Measurements from ENCODE around the gene OR11A1. TPM values are rescaled to one million over a fixed set of nuclear protein-coding genes. Genes with fewer than 3 reads are reported as not detected.

The OR11A1 gene
- total and polyA plus RNA-seq, 2 experiments from 2014 or later, result not detected

- TF ChIP-seq POLR2AphosphoS5 (IDR thresholded peaks at IDR 0.05; ENCODE audit: low read depth), result no peak
- TF ChIP-seq CREB1 (CRISPR knock-in tag; IDR thresholded peaks at IDR 0.05; ENCODE audit: low read depth), result no peak
- TF ChIP-seq ZNF114 (CRISPR knock-in tag; IDR thresholded peaks at IDR 0.05), result no peak
- no peak for TF ChIP-seq JUNB (IDR thresholded peaks at IDR 0.05; ENCODE audit: unreplicated experiment)
- no peak for TF ChIP-seq ETS1 (IDR thresholded peaks at IDR 0.05)
- no peak for TF ChIP-seq EZH2 (IDR thresholded peaks at IDR 0.05; ENCODE audit: low read depth, unreplicated experiment)
- no peak for TF ChIP-seq CTCF (conservative IDR thresholded peaks at IDR 0.05; ENCODE audit: low read depth in 2 of 2)
These were observed 8.9 kb upstream of the OR11A1 start (continued) for GRCh38 chr6:29465801-29466200.

- no peak for ATAC-seq
- TF ChIP-seq ZNF462 (CRISPR knock-in tag; IDR thresholded peaks at IDR 0.05), result no peak
- no peak for TF ChIP-seq STAT1 (IDR thresholded peaks at IDR 0.05; ENCODE audit: unreplicated experiment)
- no peak for TF ChIP-seq EZH2 (IDR thresholded peaks at IDR 0.05; ENCODE audit: low read depth, unreplicated experiment)
- TF ChIP-seq EZH2phosphoT487 (IDR thresholded peaks at IDR 0.05; ENCODE audit: unreplicated experiment), result no peak
- TF ChIP-seq REST (IDR thresholded peaks at IDR 0.05; ENCODE audit: unreplicated experiment), result no peak
- no peak for TF ChIP-seq NANOG (IDR thresholded peaks at IDR 0.05; ENCODE audit: borderline replicate concordance)
- TF ChIP-seq CREB1 (CRISPR knock-in tag; IDR thresholded peaks at IDR 0.05; ENCODE audit: low read depth), result no peak
- TF ChIP-seq JUNB (IDR thresholded peaks at IDR 0.05; ENCODE audit: unreplicated experiment), result no peak
- TF ChIP-seq POLR2AphosphoS5 (IDR thresholded peaks at IDR 0.05; ENCODE audit: low read depth), result no peak
These were observed 8.4 kb upstream of the OR11A1 start for GRCh38 chr6:29465279-29465678.

More at GRCh38 chr6:29465279-29465678, 8.4 kb upstream of the OR11A1 start:
- H3K36me3 ChIP-seq (ENCODE audit: insufficient read depth), result no peaks in the 10 kb centered on the region
- no peak overlapping the region for H3K4me3 ChIP-seq
- H3K27ac ChIP-seq (ENCODE audit: low read depth), result no peak overlapping the region
- Mint-ChIP-seq H3K27ac (no peak overlapping the region), H3K4me3 (no peak overlapping the region), H3K9me3 (no peaks in the 10 kb centered on the region), H3K4me1 (0 out of 3 replicates have a peak, but pooled peaks cover 2% of the 10 kb centered on the region), H3K27me3 (ENCODE audit: insufficient read depth, low read depth, poor library complexity) (peaks cover 2% of the 10 kb centered on the region), H3K36me3 (ENCODE audit: low read depth) (no peaks in the 10 kb centered on the region)
- no peak overlapping the region for H3K4me2 ChIP-seq
- H3K9me2 ChIP-seq (ENCODE audit: insufficient read depth), result peaks cover 23% of the 10 kb centered on the region
- no peaks in the 10 kb centered on the region for H3K4me1 ChIP-seq (ENCODE audit: insufficient read depth)
- DNase-seq (ENCODE audit: low spot score), result no peak
- H2AFZ ChIP-seq, result no peak overlapping the region
- no peaks in the 10 kb centered on the region for H4K20me1 ChIP-seq (replicated peaks; ENCODE audit: insufficient read depth)
- no peaks in the 10 kb centered on the region for H3F3A ChIP-seq (replicated peaks; ENCODE audit: low read depth)
- H3K27me3 ChIP-seq (ENCODE audit: insufficient read depth), result no peaks in the 10 kb centered on the region
- no peaks in the 10 kb centered on the region for H3K79me2 ChIP-seq (replicated peaks; ENCODE audit: insufficient read depth)

All from GM23338 (cell line).